ENCODE measurements around the gene NLGN3.
"Not testable (repeated sequence)": the region's sequence is repeated elsewhere in the genome, so short reads cannot be mapped to it uniquely, and the experiment has no call there.

The NLGN3 gene

DNA sequence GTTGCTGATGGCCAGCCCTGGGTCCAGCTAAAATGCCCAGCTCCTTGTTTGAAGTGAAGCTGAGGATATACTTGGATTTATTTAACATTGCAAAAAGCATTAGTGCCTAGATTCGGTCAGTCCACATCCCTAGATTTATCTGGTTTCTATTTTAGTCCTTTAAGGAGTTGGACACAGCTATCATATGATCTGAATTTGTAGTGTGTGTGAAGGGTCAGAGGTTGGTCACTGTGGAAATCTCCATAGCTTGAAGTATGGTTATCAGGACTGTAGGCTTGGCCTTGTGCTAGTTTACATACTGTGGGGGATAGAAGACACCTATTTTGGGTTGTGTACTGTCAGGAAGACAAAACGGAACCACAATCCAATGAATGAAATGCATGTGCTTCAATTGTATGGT is 28.8 kb downstream of the NLGN3 start:
- no peak for DNase-seq

DNA sequence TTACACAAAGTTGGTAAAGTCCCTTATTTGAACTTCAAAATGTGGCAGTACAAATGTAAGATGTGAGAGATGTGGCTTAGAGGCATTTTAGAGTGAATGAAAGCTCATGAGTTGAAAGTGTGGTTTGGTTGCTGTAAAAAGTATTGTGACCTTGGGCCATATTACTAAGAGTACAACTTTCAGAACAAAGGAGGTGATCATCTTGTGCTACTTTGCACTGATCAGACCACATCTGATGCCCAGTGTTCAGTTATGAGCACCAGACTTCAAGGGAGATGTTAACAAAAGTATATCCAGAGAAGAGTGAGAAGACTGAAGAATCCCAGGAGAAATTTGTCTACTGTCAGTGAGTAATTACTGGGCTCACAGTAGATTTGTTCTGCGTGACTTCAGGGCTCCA is 30.2 kb downstream of the NLGN3 start:
- DNase-seq = no peak

DNA sequence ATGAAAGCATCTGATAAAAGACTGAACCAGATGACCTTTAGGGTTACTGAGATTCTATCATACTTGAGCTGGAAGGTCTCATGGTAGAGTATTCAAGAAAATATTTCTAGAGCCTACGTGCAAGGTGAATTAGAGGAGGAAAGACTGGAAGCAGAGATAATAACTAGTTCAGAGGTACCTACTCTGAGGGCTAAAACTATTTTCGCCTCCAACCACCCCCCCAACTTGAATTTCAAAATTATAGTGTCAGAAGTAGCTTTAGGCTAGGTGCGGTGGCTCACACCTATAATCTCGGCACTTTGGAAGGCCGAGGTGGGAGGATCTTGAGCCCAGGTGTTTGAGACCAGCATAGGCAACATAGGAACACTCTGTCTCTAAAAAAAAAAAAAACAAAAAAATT is 30.9 kb downstream of the NLGN3 start:
- no peak for DNase-seq

DNA sequence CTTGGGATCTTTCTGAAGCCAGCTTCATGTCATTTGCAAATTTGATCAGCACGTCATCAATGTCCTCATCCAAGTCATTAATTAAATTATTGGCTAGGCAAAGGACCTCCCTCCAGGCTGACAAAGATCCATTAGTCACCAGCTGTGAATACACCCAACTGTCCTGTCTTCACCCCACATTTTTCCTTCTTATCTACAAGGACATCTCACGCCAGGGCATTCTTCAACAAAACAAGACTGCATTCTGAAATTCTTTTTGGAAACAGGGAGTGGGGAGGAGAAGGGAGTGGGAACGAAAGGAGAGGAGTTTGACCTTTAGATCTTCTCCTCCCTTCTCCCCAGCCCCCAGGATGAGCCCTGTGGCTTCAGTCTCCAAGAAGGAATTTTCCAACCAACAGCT is 32.7 kb downstream of the NLGN3 start:
- no peak for DNase-seq

DNA sequence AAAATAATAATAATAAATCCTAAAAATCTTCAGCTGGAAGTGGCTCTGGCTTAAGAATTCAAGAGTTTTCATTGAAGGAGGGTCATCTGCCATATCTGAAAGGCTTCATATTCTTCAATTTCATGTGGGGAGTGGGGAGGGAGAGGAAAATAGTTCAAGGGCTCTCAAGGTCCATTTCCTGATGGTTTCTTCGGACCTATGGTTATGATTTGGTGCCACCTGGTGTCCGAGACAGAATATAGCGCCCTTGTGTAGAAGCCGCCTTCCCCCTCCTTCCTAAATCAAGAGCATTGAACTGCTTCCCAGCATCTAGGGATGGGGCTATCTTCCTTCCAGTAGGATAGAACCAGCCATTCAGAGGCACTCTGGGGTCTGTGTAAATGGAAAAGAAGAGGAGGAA is 34.3 kb downstream of the NLGN3 start:
- no peak for DNase-seq

DNA sequence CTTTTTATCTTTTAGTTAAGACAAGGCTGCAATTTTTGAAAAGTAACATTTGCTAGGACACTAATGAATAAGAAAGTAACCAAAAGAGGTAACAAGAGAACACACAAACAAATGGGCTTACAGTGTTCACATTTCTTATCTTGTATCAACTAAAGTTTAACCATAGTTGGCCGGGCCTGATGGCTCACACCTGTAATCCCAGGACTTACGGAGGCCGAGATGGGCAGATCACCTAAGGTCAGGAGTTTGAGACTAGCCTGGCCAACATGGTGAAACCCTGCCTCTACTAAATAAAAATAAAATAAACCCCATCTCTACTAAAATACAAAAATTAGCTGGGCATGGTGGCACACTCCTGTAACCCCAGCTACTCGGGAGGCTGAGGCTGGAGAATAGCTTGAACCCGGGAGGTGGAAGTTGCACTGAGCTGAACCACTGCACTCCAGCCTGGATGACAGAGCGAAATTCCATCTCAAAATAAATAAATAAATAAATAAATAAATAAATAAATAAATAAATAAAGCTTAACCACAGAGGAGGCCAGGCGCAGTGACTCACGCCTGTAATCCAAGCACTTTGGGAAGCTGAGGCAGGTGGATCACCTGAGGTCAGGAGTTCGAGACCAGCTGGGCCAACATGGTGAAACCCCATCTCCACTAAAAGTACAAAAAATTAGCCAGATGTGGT is 36.1 kb downstream of the NLGN3 start:
- DNase-seq = not testable (repeated sequence)

DNA sequence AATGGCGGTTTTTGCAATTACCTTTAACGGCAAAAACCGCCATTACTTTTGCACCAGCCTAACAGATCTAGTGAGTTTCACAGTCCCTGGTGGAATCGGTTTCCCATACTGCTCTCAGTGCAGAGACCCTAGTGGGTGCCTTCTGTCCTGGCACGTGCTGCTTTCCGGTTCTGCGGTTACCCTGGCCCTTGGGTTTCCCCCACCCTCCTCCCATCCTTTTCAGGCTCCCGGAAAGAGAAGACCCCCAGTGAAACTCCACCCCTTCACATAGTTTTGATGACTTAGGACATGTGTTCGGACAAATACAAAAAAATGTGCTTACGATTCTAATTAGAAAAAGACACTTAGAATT is 36.9 kb downstream of the NLGN3 start:
- peak; percentile 49 for DNase-seq

DNA sequence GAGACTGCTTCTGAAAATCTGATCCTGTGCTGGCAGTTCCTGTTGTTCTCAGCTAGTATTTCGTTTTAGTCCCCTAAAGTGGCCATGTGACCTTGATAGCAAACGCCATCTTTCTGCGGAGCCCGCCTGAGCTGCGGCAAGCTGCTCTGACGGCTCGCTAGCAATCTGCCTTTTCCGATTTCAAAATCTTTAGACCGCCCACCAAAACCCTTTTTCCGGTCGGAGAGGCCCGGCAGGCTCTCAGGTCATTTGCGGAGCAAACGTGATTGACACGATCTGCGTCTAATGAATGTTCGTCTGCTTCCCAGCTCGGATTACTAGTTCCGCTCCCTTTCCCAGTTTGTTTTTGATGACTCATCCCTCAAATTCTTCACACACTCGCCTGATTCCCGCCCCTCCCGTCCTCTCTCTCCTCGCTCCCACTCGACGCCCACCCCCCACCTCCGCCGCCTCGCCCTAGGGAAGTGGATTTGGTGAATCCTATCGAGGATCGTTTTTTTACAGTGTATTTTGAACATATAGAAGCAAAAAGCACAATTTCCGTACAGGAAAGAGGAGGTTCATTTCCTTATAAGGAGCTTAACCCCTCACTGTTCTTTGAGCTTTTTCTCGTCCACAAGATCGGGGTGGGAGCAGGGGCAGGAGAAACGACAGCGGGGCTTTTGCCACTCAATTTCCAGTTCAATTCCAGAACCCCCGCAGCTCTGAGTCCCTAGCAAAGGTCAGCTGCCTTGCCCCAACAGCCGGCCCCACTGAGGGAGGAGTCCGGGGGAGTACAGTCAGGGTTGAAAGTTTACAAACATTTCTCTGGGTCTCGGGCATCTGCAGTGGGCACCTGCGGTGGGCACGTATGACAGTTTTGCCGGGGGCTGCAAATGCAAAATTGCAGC is 37.5 kb downstream of the NLGN3 start:
- peak; percentile 87 for DNase-seq

DNA sequence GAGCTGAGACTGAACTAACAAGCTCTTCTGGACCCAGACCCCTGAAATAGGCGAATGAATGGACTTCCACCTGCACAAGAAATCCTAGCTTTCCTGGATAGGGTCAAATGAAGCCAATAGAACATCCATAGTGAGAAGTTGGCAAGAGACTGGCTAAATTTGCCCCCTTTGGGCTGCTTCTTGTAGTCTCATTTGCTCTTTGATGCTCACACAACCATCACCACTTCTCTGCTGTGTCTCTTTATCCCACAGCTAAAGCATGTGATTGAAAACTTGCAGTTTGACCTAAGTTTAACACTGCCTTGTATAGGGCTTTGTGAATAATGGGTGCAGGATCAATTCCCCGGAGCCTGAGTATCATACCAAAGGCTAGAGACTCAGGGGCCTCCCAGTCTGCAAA is 38.2 kb downstream of the NLGN3 start:
- no peak for DNase-seq

DNA sequence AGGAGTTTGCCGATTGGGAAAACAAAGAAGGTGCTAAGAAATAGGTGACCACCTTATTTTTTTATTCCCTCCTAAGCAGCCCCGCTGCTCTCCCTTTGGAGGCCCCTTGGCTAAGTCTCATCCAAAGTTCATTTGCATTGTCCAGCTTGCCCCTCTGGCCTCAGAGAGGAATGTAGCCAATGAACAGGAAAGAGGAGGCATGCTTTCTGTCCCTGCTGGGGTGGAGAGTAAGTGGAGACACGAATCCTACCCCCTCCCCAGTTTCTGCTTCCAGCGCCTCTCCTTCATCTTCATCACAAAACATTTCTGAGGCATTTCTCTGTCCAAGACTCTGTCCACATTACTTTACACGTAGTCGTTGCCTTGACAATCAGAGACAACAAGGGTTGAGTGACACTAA is 38.7 kb downstream of the NLGN3 start:
- no peak for DNase-seq

DNA sequence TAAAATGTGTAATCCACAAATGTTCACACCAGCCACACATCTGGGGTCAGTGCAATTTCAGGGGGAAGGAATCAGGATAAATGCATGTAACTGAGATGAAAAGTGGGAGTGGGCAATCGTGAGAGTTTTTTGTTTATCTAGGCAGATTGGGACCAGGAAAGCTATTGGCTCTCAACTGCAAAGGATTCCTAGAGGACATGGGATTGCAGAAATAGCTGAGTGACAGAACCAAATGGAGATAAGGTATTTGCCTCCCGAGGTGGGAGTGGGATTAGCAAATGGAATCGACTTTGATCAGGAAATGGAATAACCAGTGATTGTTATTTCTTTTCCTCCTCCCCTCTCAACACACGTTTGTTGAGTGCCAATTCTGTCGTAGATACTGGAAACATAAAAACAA is 39.5 kb downstream of the NLGN3 start:
- DNase-seq = no peak

DNA sequence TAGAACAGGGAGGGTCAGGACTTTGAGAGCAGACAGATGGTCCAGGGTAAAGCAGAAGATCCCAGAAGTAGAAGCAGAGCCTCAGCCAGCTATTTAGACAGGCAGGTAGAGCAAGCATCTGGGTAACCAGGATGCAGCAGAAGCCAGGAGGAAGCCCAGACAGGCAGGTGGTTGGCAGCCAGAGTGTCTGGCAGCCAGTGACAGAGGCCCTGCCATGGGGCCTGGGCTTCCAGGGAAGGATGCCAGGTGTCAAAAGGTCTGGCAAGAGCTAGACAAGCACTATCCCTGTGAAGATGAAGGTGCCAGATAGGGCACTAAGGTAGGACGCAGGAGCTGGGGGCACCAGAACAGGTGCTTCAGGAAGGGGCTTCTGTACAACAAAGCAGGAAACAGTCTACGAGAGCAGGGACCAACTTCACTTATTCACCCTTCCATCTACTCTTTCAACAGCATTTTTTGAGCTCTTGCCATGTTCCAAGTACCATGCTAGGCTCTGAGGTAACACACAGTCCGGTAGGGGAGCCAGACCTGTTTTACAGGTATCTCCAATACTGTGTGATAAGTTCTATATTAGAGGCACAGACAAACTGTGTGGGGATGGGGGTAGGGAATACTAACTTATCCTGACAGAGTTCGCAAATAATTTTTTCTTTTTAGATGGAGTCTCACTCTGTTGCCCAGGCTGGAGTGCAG is 40.3 kb downstream of the NLGN3 start:
- DNase-seq = no peak

DNA sequence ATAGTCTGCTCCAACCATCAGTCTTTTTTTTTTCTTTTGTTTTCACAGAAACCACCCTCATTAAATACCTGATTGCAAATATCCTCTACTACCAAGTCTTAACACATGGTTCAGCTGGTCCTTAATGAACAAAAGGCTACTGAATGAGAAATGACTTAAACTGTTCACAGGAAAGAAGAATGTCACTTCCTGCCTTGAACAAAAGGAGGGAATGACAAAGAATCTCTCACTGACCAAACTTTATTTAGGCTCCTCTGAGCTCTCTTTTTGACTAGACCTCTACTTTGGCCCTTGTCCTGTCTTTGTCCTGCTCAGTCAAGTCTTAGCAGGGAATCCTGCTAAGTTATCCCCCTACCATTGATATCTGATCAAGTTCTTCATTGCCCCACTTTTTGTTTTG is 46.6 kb downstream of the NLGN3 start:
- DNase-seq = no peak

DNA sequence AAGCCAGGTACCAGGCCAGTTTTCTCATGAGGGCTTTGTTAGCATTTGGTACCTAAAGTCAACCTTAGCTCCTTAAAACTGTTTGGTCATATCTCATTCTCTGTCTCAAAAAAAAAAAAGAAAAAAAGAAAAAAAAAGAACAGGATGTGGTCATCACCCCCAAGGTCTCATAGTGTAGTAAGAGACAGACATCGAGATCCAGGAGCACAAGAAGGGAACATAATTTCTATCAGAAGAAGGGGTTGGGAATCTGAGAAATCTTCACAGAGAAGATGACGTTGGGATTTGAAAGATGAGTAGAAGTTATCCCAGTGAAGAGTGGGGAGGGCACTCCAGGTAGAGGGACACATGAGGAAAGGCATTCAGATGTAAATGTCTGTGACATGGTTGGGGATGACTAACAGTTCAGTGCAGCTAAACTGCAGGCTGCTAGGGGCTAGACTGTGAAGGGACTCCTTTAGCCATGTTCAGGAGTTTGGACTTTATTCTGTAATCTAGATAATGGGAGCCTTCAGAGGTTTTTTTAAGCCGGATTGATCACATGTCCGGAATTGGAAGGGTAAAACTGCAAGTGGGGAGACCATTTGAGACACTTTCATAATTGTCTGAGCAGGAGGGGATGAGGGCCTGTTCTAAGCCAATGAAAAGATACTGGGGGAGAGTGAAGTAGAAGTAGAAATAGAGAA is 51.5 kb downstream of the NLGN3 start:
- DNase-seq = no peak

DNA sequence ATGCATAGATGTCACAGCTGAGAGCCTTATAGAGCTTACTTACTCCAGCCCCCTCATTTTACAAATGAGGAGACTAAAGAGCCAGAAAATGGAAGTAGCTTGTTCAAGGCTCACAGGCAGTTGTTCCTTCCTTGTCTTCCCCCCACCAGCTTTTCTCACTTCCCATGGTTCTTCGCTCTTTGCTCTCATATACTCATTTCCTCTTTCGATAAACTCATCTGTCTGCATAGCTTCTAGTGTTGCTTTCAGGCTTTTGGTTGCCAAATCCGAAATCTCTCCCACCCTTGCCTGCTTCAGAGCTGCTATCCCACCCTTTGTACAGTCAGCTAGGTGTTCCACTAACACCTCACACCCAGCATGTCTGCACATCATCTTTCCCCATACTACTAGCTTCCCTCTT is 53.4 kb downstream of the NLGN3 start:
- DNase-seq = no peak

DNA sequence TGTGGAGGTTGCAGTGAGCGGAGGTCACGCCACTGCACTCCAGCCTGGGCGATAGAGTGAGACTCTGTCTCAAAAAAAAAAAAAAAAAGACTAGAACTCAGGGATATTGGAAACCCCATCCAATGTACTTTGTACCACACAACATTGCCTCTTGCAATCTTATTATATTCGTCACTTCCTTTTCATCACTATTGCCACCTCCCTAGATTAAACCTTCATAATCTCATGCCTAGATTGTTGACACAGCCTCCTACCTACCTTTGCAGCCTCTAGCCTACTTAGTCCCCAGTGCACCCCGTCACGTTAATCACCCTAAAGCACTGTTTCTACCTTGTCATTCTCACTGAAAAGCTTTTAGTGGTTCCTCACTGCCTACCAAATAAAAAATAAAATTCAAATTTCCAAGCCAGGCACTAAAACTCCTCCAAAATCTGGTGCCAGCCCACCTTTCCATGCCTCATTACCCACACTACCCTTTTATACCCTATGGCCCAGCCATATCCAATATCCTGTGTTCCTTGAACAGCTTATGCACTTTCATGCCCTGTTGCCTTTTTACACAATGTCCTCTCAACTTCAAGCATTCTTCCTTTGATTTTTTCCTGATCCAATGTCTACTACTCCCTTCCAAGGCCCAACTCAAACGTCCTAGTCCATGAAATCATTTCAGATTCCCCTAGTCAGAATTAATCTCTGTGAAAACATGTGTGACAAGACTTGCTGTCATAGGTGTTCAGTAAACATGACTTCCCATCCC is 54.8 kb downstream of the NLGN3 start:
- no peak for DNase-seq

DNA sequence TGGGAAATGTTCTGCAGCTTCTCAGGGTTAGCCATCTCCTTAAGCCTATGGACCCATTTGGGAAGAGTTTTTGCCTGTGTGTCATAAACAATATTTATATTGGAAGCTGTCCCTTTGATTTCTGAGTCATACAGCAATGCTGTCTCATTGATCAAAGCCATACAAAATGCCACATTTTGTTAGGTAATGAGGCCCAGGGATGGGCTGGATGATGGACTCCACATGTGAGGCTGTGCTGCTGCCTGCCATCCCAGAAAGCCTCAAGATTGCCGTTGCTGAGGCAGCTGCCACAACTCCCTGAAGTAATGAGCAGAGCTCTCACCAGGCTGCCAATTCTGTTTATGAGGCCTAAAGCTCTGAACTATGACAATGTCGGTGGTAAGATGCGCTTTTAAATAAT is 66.2 kb downstream of the NLGN3 start:
- DNase-seq = no peak

DNA sequence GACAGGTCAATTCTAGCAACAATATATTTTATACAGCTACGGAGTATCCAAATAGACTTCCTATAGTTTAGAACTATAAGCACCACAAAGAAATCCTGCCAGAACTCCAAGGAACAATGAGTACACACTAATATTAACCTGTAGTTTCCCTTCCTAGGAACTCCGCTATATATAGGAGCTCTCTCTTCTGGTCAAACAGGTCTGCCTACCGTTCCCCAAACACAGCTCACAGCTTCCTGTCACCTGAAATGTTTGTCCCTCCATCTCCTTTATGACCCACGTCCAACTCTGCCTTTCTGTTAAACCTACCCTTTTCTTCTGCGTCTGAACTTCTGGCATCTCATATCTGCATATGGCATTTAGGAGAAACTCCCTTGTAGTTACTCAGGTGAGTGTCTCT is 67.9 kb downstream of the NLGN3 start:
- no peak for DNase-seq

DNA sequence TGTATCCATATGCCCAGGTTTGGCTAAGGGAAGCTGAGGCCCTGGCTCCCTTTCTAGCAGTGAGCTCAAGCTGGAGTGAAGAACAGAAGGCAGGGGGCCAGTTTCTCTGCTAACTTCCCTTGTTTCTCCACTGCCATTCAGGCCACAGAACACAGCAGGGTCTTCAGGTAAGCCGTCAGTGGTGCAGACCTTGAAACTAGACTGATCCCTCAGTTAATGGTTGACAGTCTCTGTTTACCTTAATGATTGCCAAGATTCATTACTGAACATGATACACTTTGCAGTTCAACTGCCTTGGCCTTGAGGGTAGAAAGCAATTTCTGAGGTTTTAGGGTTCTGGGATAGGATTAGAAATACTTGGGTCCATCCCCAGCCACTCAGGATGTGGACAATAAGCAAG is 69.5 kb downstream of the NLGN3 start:
- no peak for DNase-seq

DNA sequence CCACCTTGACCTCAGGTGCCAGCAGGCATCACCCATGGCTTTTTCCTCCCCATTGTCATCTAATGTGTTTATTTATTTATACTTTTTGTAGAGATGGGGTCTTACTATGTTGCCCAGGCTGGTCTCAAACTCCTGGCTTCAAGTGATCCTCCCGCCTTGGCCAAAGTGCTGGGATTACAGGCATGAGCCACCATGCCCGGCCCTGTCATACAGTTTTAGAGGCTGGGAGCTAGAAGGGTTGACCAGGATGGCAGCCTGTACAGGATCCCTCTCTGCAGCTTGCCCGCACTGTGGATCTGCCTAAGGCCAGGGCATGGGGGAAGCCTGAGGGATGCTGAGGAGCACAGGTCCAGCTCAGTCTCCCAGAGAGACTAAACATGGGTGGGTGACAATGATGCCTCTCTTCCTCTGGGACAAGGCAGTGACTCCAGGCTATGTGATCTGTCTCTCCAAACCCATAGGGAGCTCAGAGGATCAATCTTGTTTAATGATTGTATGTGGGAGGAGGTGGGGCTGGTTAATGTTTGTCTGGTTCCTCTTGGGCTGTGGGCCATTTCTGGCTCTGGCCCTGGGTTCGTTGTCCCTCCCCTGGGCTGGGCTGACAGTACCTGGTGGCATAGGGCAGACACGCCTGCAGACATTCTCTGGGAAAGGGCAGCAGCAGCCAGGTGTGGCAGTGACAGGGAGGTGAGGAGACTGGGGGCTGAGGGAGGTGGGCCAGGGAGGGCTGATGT is 70.1 kb downstream of the NLGN3 start:
- no peak for DNase-seq

DNA sequence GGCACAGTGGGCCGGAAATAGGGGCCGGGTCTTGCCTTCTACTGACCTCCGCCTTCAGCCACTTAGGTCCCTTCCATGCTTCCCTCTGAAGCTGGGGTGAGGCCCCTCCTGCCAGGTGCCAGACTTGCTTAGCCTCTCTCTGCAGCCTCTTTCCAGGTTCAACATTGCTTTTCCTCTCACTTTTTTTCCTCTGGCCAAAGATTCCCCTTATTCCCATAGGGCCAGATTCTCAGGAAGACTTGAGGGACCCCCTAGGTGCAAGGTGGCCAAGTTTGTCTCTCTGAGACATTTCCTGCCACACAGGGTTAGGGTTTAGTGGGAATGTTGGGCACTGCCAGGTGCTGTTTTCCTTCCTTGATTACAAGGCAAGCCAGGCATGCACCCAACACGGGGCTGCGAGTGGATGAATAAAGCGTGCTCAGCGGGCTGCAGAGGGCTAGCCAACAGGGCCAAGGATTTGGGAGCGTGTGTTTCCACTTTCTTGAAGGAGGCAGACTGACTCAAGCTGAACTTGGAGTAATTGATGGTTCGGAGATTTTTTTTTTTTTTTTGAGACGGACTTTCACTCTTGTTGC is 70.8 kb downstream of the NLGN3 start:
- no peak for DNase-seq

DNA sequence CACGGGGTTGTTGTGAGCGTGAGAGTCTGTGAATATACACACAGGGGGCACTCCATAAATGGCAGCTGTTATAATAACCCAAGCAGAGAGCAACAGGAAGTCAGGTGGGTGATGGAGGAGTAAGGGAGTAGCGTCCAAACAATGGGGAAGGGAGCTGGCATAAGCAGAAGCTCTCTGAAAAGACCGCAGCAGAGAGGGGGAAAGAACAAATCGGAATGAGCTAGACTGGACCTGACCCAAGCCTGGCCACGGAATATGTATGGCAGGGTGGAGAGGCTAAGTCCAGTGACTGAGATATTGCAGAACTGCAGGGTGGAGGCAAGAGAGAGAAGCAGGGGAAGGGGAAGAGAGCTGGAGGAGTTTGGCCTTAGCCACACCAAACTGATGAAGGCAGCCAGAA is 71.8 kb downstream of the NLGN3 start:
- no peak for DNase-seq
